HEK293T (cell line): ENCODE data around the gene PCDHB6.
"Not testable (repeated sequence)": the region's sequence is repeated elsewhere in the genome, so short reads cannot be mapped to it uniquely, and the experiment has no call there.

Experiments used
- CTCF ChIA-PET: fragments of 350-600 bp; formaldehyde crosslinking; extraction: SDS; loops from one replicate; lab custom pipeline; 2021; ENCODE audit warnings: antibody characterized with exemption, inconsistent platforms; lab: Yijun Ruan, JAX
- POLR2A ChIA-PET: fragments of 350-600 bp; formaldehyde crosslinking; extraction: SDS; loops from one replicate; lab custom pipeline; 2020; ENCODE audit warnings: antibody characterized with exemption, inconsistent platforms; lab: Yijun Ruan, JAX
- DNase-seq: peaks from one replicate; pipeline ENCODE4 v3.0.0; 2012; ENCODE audit warnings: mixed read lengths; ENCODE audit errors: extremely low spot score
- ARNT ChIP-seq: fragments of 450-650 bp; IDR thresholded peaks from 2 replicates; pipeline ENCODE4 v1.6.1; 2017; ENCODE audit warnings: mild to moderate bottlenecking
- BHLHE40 ChIP-seq: fragments of 450-650 bp; IDR thresholded peaks from 2 replicates; pipeline ENCODE4 v1.6.1; 2016; ENCODE audit warnings: mild to moderate bottlenecking, moderate library complexity, borderline replicate concordance
- CTBP1 ChIP-seq: fragments of 450-650 bp; IDR thresholded peaks from 2 replicates; pipeline ENCODE4 v1.6.1; 2016; ENCODE audit warnings: borderline replicate concordance
- ELF4 ChIP-seq: fragments of 450-650 bp; IDR thresholded peaks from 2 replicates; pipeline ENCODE4 v1.6.1; 2017; ENCODE audit warnings: antibody characterized with exemption
- FOXA1 ChIP-seq: fragments of 450-650 bp; IDR thresholded peaks from 2 replicates; pipeline ENCODE4 v1.6.1; 2016; ENCODE audit warnings: mild to moderate bottlenecking
- FOXK2 ChIP-seq: fragments of 450-650 bp; IDR thresholded peaks from 2 replicates; pipeline ENCODE4 v1.6.1; 2016; ENCODE audit warnings: mild to moderate bottlenecking
- FOXM1 ChIP-seq: fragments of 450-650 bp; IDR thresholded peaks from 2 replicates; pipeline ENCODE4 v1.6.1; 2017; ENCODE audit warnings: mild to moderate bottlenecking, borderline replicate concordance
- HDGF ChIP-seq: fragments of 450-650 bp; IDR thresholded peaks from 2 replicates; pipeline ENCODE4 v1.6.1; 2017; ENCODE audit warnings: antibody characterized with exemption, borderline replicate concordance
- L3MBTL2 ChIP-seq: fragments of 450-650 bp; conservative IDR thresholded peaks from 2 replicates; pipeline ENCODE4 v1.6.1; 2016; ENCODE audit warnings: mild to moderate bottlenecking
- LEF1 ChIP-seq: fragments of 450-650 bp; IDR thresholded peaks from 2 replicates; pipeline ENCODE4 v1.6.1; 2017; ENCODE audit warnings: mild to moderate bottlenecking, borderline replicate concordance
- NFRKB ChIP-seq: fragments of 450-650 bp; IDR thresholded peaks from 2 replicates; pipeline ENCODE4 v1.6.1; 2016; ENCODE audit warnings: mild to moderate bottlenecking, moderate library complexity
- PKNOX1 ChIP-seq: fragments of 450-650 bp; IDR thresholded peaks from 2 replicates; pipeline ENCODE4 v1.6.1; 2016
- SP1 ChIP-seq: fragments of 450-650 bp; IDR thresholded peaks from 2 replicates; pipeline ENCODE4 v1.6.1; 2017
- SUZ12 ChIP-seq: fragments of 450-650 bp; IDR thresholded peaks from 2 replicates; pipeline ENCODE4 v1.6.1; 2016; ENCODE audit warnings: mild to moderate bottlenecking
- TARDBP ChIP-seq: fragments of 450-650 bp; IDR thresholded peaks from 2 replicates; pipeline ENCODE4 v1.6.1; 2016
- ZNF384 ChIP-seq: fragments of 450-650 bp; IDR thresholded peaks from 2 replicates; pipeline ENCODE4 v1.6.1; 2016

PCDHB6 gene

GRCh38 chr5:141119250-141119649 is 30.6 kb upstream of the PCDHB6 start:
- TF ChIP-seq LEF1, result no peak
- TF ChIP-seq ELF4, result no peak
- TF ChIP-seq SUZ12, result no peak
- no peak for TF ChIP-seq PKNOX1
- TF ChIP-seq HDGF, result no peak
- TF ChIP-seq NFRKB, result no peak
- TF ChIP-seq TARDBP, result no peak
- no peak for TF ChIP-seq FOXM1
- no peak for TF ChIP-seq ZNF384
- no peak for TF ChIP-seq L3MBTL2
- TF ChIP-seq CTBP1, result no peak
- TF ChIP-seq FOXK2, result no peak
- TF ChIP-seq SP1, result no peak
- DNase-seq, result no peak
- ChIA-PET POLR2A (no interaction called here), CTCF (no interaction called here)

GRCh38 chr5:141121563-141121962 is 28.3 kb upstream of the PCDHB6 start, which contains the start of gene PCDHB4:
PCDHB4 (plus strand) TSS chr5:141121818; CDS start chr5:141121999, 181 bp downstream.
- CTCF ChIA-PET, result no interaction called here
- TF ChIP-seq ARNT (no peak), TARDBP (no peak), NFRKB (no peak), SP1 (no peak), ELF4 (no peak), SUZ12 (no peak), FOXA1 (no peak), ZNF384 (no peak), PKNOX1 (no peak)
- DNase-seq, result no peak
- POLR2A ChIA-PET, result no interaction called here

GRCh38 chr5:141121985-141122384 is 27.9 kb upstream of the PCDHB6 start:
- ChIA-PET POLR2A (no interaction called here), CTCF (interaction anchor here (0.7 kb wide), 1 partner anchor 336 kb away, joined by 3 read pairs; the partner anchor contains the start of gene PCDHA1)
- no peak for DNase-seq
- TF ChIP-seq ELF4, result no peak
- no peak for TF ChIP-seq PKNOX1

- DNase-seq, POLR2A ChIA-PET, CTCF ChIA-PET: not testable (repeated sequence)
These were observed 26.3 kb upstream of the PCDHB6 start for GRCh38 chr5:141123396-141124135.

GRCh38 chr5:141127305-141127704 is 22.6 kb upstream of the PCDHB6 start:
- DNase-seq, result no peak
- ChIA-PET POLR2A (interaction anchor here (0.6 kb wide), 1 partner anchor 208 kb away, joined by 3 read pairs; no protein-coding TSS in a partner anchor), CTCF (no interaction called here)

More at GRCh38 chr5:141127305-141127704, 22.6 kb upstream of the PCDHB6 start:
- TF ChIP-seq PKNOX1 (no peak), BHLHE40 (no peak), TARDBP (no peak), SUZ12 (no peak), L3MBTL2 (no peak), SP1 (no peak), HDGF (no peak), NFRKB (no peak), FOXK2 (no peak), ARNT (no peak), CTBP1 (no peak), ELF4 (no peak), FOXA1 (no peak), LEF1 (no peak), ZNF384 (no peak), FOXM1 (no peak)
